ENCODE measurements around the gene NUP93.
A peak's percentile ranks its signal among the peaks of the same experiment; 100 is the strongest.

NUP93 gene

GRCh38 chr16:56844056-56844455, 114.1 kb downstream of the NUP93 start:
- no peaks in the 10 kb centered on the region for H3K27me3 ChIP-seq (ENCODE audit: insufficient read depth, low read length, poor library complexity, severe bottlenecking)
- H3K9me2 ChIP-seq (replicated peaks; ENCODE audit: low read depth, low read length): no peaks in the 10 kb centered on the region
- H3K79me2 ChIP-seq (ENCODE audit: insufficient read depth, low read length): no peaks in the 10 kb centered on the region
- no peaks in the 10 kb centered on the region for H3K9me3 ChIP-seq (ENCODE audit: insufficient read depth, low read depth, low read length)
- H3K36me3 ChIP-seq (ENCODE audit: insufficient read depth, low read length): peaks cover 50% of the 10 kb centered on the region; the same call in 1 of the 2 replicates
- no peak overlapping the region for H2AFZ ChIP-seq (ENCODE audit: low read length)
- no peak for TF ChIP-seq EZH2phosphoT487 (IDR thresholded peaks at IDR 0.05; ENCODE audit: borderline replicate concordance)
- TF ChIP-seq CTCF (conservative IDR thresholded peaks at IDR 0.05; ENCODE audit: low read length): no peak
- no peaks in the 10 kb centered on the region for H4K20me1 ChIP-seq (ENCODE audit: insufficient read depth, low read length, poor library complexity, severe bottlenecking)
- H3K4me2 ChIP-seq (ENCODE audit: low read depth, low read length, poor library complexity, severe bottlenecking): no peak overlapping the region
- no peaks in the 10 kb centered on the region for H3F3A ChIP-seq (ENCODE audit: low read depth)
- H3K9ac ChIP-seq (ENCODE audit: low read depth, low read length, poor library complexity, severe bottlenecking): no peak overlapping the region
- H3K4me3 ChIP-seq (ENCODE audit: low read length, poor library complexity, severe bottlenecking): no peak overlapping the region
- H3K4me1 ChIP-seq (ENCODE audit: insufficient read depth, low read length, poor library complexity, severe bottlenecking): peaks cover 19% of the 10 kb centered on the region

- Histone ChIP-seq H3K4me1 (ENCODE audit: insufficient read depth, low read length, poor library complexity, severe bottlenecking) (peaks cover 30% of the 10 kb centered on the region), H3K9me2 (replicated peaks; ENCODE audit: low read depth, low read length) (no peaks in the 10 kb centered on the region), H3K9ac (ENCODE audit: low read depth, low read length, poor library complexity, severe bottlenecking) (no peak overlapping the region), H3K9me3 (ENCODE audit: insufficient read depth, low read depth, low read length) (no peaks in the 10 kb centered on the region), H3K4me3 (ENCODE audit: low read length, poor library complexity, severe bottlenecking) (no peak overlapping the region), H3K36me3 (ENCODE audit: insufficient read depth, low read length) (peaks cover 22% of the 10 kb centered on the region; the same call in 1 of the 2 replicates), H3K4me2 (ENCODE audit: low read depth, low read length, poor library complexity, severe bottlenecking) (peak overlapping the region; percentile 4), H4K20me1 (ENCODE audit: insufficient read depth, low read length, poor library complexity, severe bottlenecking) (no peaks in the 10 kb centered on the region), H3F3A (ENCODE audit: low read depth) (no peaks in the 10 kb centered on the region), H3K27me3 (ENCODE audit: insufficient read depth, low read length, poor library complexity, severe bottlenecking) (no peaks in the 10 kb centered on the region), H2AFZ (ENCODE audit: low read length) (no peak overlapping the region), H3K79me2 (ENCODE audit: insufficient read depth, low read length) (no peaks in the 10 kb centered on the region)
- TF ChIP-seq CTCF (conservative IDR thresholded peaks at IDR 0.05; ENCODE audit: low read length): no peak
- no peak for TF ChIP-seq EZH2phosphoT487 (IDR thresholded peaks at IDR 0.05; ENCODE audit: borderline replicate concordance)
Observed at GRCh38 chr16:56847173-56847910, 117.4 kb downstream of the NUP93 start.

DNA sequence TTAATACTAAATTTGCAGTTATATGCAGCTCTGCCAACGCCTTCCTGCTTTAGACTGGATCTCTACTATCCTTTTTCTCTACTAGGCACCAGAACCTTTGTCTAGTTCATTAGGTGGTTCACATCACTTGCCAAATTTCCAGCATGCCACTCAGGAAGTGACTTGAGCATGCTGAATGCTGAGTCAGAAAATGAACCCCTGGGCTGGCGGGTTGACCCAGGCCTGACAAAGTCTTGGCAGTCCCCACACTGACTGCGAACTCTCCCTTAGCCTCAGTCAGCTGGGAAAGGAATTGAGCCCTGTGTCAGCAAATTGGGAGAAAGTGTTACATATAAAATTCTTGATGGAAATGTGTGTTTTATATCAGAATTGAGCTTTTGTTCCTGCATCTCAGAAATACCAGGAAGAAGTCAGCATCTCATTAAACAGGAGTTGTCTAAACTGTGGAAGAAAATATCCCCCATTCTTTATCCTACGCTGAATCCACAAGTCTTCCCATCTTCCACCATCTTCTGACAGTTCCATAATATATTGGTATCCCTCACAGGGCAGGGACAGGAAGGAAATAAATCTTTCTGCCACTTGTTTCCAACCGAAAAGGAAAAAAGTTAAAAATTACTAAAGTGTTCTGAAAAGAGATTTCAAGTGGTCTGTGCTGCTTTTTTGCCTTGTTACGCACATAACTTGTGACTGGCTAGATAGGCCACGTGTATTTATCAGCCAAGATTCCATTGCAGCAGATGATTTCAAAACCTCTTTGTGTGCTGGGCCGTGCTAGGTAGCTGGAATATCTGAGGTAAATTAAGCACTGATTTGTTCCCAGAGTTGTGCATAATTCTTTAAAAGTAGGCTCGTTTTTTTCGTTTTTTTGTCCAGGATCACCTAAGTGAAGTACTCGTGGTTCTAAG, 118.4 kb downstream of the NUP93 start:
- TF ChIP-seq CTCF (conservative IDR thresholded peaks at IDR 0.05; ENCODE audit: low read length): no peak
- no peak for TF ChIP-seq EZH2phosphoT487 (IDR thresholded peaks at IDR 0.05; ENCODE audit: borderline replicate concordance)
- peak overlapping the region; percentile 5 for H3K9ac ChIP-seq (ENCODE audit: low read depth, low read length, poor library complexity, severe bottlenecking)
- H2AFZ ChIP-seq (ENCODE audit: low read length): no peak overlapping the region
- H3K4me1 ChIP-seq (ENCODE audit: insufficient read depth, low read length, poor library complexity, severe bottlenecking): peaks cover 30% of the 10 kb centered on the region
- no peaks in the 10 kb centered on the region for H4K20me1 ChIP-seq (ENCODE audit: insufficient read depth, low read length, poor library complexity, severe bottlenecking)
- no peak overlapping the region for H3K4me3 ChIP-seq (ENCODE audit: low read length, poor library complexity, severe bottlenecking)
- no peaks in the 10 kb centered on the region for H3K9me3 ChIP-seq (ENCODE audit: insufficient read depth, low read depth, low read length)
- peaks cover 13% of the 10 kb centered on the region; the same call in 1 of the 2 replicates for H3K36me3 ChIP-seq (ENCODE audit: insufficient read depth, low read length)
- H3K4me2 ChIP-seq (ENCODE audit: low read depth, low read length, poor library complexity, severe bottlenecking): peak overlapping the region; percentile 4
- no peaks in the 10 kb centered on the region for H3K27me3 ChIP-seq (ENCODE audit: insufficient read depth, low read length, poor library complexity, severe bottlenecking)
- H3K9me2 ChIP-seq (replicated peaks; ENCODE audit: low read depth, low read length): no peaks in the 10 kb centered on the region
- no peaks in the 10 kb centered on the region for H3K79me2 ChIP-seq (ENCODE audit: insufficient read depth, low read length)
- H3F3A ChIP-seq (ENCODE audit: low read depth): no peaks in the 10 kb centered on the region

All from Loucy (cell line).